Tibial nerve (tissue), 4 donors: ENCODE results near the gene TSPYL4.

Experiments
- CTCF ChIP-seq, 5 experiments: fragments of 200-600 bp in 3 of 5; fragments of 450-650 bp in 2 of 5; sonication (generic) in 3 of 5; IDR thresholded peaks; one replicate each; pipeline ENCODE4 v1.5.1; 2016 to 2019; ENCODE audit warnings: antibody characterized with exemption in 5 of 5, mild to moderate bottlenecking in 3 of 5, moderate library complexity in 2 of 5
- EP300 ChIP-seq, 2 donors: sonication (generic); formaldehyde crosslinking; IDR thresholded peaks; one replicate each; pipeline ENCODE4 v1.6.1; 2017; ENCODE audit warnings: antibody characterized with exemption in 2 of 2, mild to moderate bottlenecking in 1 of 2
- POLR2A ChIP-seq, 2 donors: fragments of 450-650 bp; IDR thresholded peaks; one replicate each; pipeline ENCODE4 v1.6.1; 2017; ENCODE audit warnings: antibody characterized with exemption in 2 of 2, mild to moderate bottlenecking in 2 of 2, moderate library complexity in 2 of 2

- TF ChIP-seq CTCF (IDR thresholded peaks at IDR 0.05) (no peak), POLR2A (IDR thresholded peaks at IDR 0.05) (no peak), EP300 (IDR thresholded peaks at IDR 0.05) (no peak)
These were observed 53.1 kb downstream of the TSPYL4 start for GRCh38 chr6:116200619-116201249.
